NT2/D1 (cell line): ENCODE data around the gene CAMK4.

Experiments used
- SUZ12 ChIP-seq: IDR thresholded peaks from 2 replicates; pipeline ENCODE4 v1.6.1; 2011; ENCODE audit not compliant: insufficient read length, insufficient read depth; ENCODE audit errors: extremely low read depth
- YY1 ChIP-seq: IDR thresholded peaks from 2 replicates; pipeline ENCODE4 v1.6.1; 2011; ENCODE audit not compliant: insufficient read length, insufficient read depth
- ZNF274 ChIP-seq: IDR thresholded peaks from 2 replicates; pipeline ENCODE4 v1.6.1; 2011; ENCODE audit warnings: mild to moderate bottlenecking, low read depth, low read length

- TF ChIP-seq YY1 (no peak), ZNF274 (no peak), SUZ12 (no peak)
These were observed 153.1 kb downstream of the CAMK4 start for GRCh38 chr5:111377306-111377705.
